PC-9 (cell line): ENCODE data around the gene SYT4.

Source experiments
- EZH2 ChIP-seq: fragments of 200-600 bp; sonication (generic); IDR thresholded peaks from 2 replicates; pipeline ENCODE4 v1.8.0; 2017; ENCODE audit warnings: antibody characterized with exemption, low read depth
- TF ChIP-seq, protein P1 (sequence below): fragments of 200-600 bp; sonication (generic); conservative IDR thresholded peaks from 2 replicates; pipeline ENCODE4 v1.6.1; 2017; ENCODE audit warnings: mixed run types, antibody characterized with exemption, mild to moderate bottlenecking, moderate library complexity

DNA sequence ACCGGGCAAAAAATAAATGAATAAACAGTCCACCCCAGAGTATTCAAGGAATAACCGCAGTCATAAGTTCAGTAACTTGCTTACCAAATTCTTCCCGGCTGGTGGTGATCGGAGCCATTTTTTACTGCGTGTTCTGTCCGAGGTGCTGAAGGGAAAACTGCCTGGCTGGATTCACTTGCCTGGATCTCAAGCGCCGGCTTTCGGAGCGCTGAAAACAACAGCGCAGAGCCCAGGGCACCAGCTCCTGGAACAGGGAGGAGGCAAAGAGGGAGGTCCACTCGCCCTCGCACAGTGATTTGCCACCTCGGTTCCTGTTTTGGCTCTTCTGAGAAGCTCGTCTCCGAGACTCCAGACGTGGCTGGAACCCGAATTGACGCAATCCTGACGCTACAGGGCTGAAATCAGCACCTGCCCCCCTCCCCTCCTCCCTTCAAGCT, at the start of gene SYT4:
- TF ChIP-seq, protein P1, sequence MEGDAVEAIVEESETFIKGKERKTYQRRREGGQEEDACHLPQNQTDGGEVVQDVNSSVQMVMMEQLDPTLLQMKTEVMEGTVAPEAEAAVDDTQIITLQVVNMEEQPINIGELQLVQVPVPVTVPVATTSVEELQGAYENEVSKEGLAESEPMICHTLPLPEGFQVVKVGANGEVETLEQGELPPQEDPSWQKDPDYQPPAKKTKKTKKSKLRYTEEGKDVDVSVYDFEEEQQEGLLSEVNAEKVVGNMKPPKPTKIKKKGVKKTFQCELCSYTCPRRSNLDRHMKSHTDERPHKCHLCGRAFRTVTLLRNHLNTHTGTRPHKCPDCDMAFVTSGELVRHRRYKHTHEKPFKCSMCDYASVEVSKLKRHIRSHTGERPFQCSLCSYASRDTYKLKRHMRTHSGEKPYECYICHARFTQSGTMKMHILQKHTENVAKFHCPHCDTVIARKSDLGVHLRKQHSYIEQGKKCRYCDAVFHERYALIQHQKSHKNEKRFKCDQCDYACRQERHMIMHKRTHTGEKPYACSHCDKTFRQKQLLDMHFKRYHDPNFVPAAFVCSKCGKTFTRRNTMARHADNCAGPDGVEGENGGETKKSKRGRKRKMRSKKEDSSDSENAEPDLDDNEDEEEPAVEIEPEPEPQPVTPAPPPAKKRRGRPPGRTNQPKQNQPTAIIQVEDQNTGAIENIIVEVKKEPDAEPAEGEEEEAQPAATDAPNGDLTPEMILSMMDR, result no peak
- no peak for TF ChIP-seq EZH2
